HEK293 (cell line): ENCODE measurements around the gene STIP1.

Experiments
- AEBP2 ChIP-seq: fragments of 450-650 bp; formaldehyde crosslinking; IDR thresholded peaks from 2 replicates; pipeline ENCODE4 v1.5.1; 2016; ENCODE audit warnings: missing biosample characterization, missing genetic modification characterization, borderline replicate concordance
- GLI4 ChIP-seq: fragments of 450-650 bp; formaldehyde crosslinking; IDR thresholded peaks from 2 replicates; pipeline ENCODE4 v1.5.1; 2016; ENCODE audit warnings: missing biosample characterization, missing genetic modification characterization
- HIC1 ChIP-seq: fragments of 450-650 bp; formaldehyde crosslinking; IDR thresholded peaks from 2 replicates; pipeline ENCODE4 v1.5.1; 2016; ENCODE audit warnings: missing biosample characterization, missing genetic modification characterization
- KLF17 ChIP-seq: fragments of 450-650 bp; formaldehyde crosslinking; IDR thresholded peaks from 2 replicates; pipeline ENCODE4 v1.5.1; 2016; ENCODE audit warnings: missing biosample characterization, missing genetic modification characterization
- KLF7 ChIP-seq: fragments of 450-650 bp; formaldehyde crosslinking; IDR thresholded peaks from 2 replicates; pipeline ENCODE4 v1.5.1; 2016; ENCODE audit warnings: missing biosample characterization, missing genetic modification characterization, borderline replicate concordance
- KLF8 ChIP-seq: fragments of 450-650 bp; formaldehyde crosslinking; IDR thresholded peaks from 2 replicates; pipeline ENCODE4 v1.5.1; 2016; ENCODE audit warnings: missing biosample characterization, missing genetic modification characterization
- PRDM4 ChIP-seq: fragments of 450-650 bp; formaldehyde crosslinking; IDR thresholded peaks from 2 replicates; pipeline ENCODE4 v1.5.1; 2017; ENCODE audit warnings: missing biosample characterization, missing genetic modification characterization
- SETDB1 ChIP-seq: IDR thresholded peaks from one replicate; pipeline ENCODE4 v1.6.1; 2017; ENCODE audit warnings: mild to moderate bottlenecking, low read length, moderate library complexity, mixed read lengths; ENCODE audit not compliant: insufficient read length
- TRIM28 ChIP-seq: IDR thresholded peaks from 2 replicates; pipeline ENCODE4 v1.6.1; 2011; ENCODE audit warnings: low read length, control low read depth, borderline replicate concordance
- ZBTB1 ChIP-seq: fragments of 450-650 bp; formaldehyde crosslinking; IDR thresholded peaks from 2 replicates; pipeline ENCODE4 v1.5.1; 2016; ENCODE audit warnings: missing biosample characterization, missing genetic modification characterization
- ZNF112 ChIP-seq: fragments of 450-650 bp; formaldehyde crosslinking; IDR thresholded peaks from 2 replicates; pipeline ENCODE4 v1.5.0; 2017; ENCODE audit warnings: missing biosample characterization, missing genetic modification characterization
- ZNF114 ChIP-seq: fragments of 450-650 bp; formaldehyde crosslinking; IDR thresholded peaks from 2 replicates; pipeline ENCODE4 v1.5.0; 2017; ENCODE audit warnings: missing biosample characterization, missing genetic modification characterization
- ZNF148 ChIP-seq: fragments of 450-650 bp; formaldehyde crosslinking; IDR thresholded peaks from 2 replicates; pipeline ENCODE4 v1.5.0; 2017; ENCODE audit warnings: missing biosample characterization, missing genetic modification characterization, borderline replicate concordance
- ZNF202 ChIP-seq: fragments of 450-650 bp; formaldehyde crosslinking; IDR thresholded peaks from 2 replicates; pipeline ENCODE4 v1.5.1; 2016; ENCODE audit warnings: missing biosample characterization, missing genetic modification characterization, borderline replicate concordance
- ZNF335 ChIP-seq: fragments of 450-650 bp; formaldehyde crosslinking; conservative IDR thresholded peaks from 2 replicates; pipeline ENCODE4 v1.5.1; 2016; ENCODE audit warnings: missing biosample characterization, missing genetic modification characterization
- ZNF354C ChIP-seq: fragments of 450-650 bp; formaldehyde crosslinking; IDR thresholded peaks from 2 replicates; pipeline ENCODE4 v1.5.1; 2016; ENCODE audit warnings: missing biosample characterization, missing genetic modification characterization, low read depth, borderline replicate concordance
- ZNF404 ChIP-seq: fragments of 450-650 bp; formaldehyde crosslinking; IDR thresholded peaks from 2 replicates; pipeline ENCODE4 v1.5.1; 2017; ENCODE audit warnings: missing biosample characterization, missing genetic modification characterization
- ZNF501 ChIP-seq: fragments of 450-650 bp; formaldehyde crosslinking; IDR thresholded peaks from 2 replicates; pipeline ENCODE4 v1.5.1; 2016; ENCODE audit warnings: missing biosample characterization, missing genetic modification characterization
- ZNF639 ChIP-seq: fragments of 450-650 bp; formaldehyde crosslinking; IDR thresholded peaks from 2 replicates; pipeline ENCODE4 v1.5.1; 2016; ENCODE audit warnings: missing biosample characterization, missing genetic modification characterization
- ZNF701 ChIP-seq: fragments of 450-650 bp; formaldehyde crosslinking; IDR thresholded peaks from 2 replicates; pipeline ENCODE4 v1.5.1; 2016; ENCODE audit warnings: missing biosample characterization, missing genetic modification characterization
- ZNF768 ChIP-seq: fragments of 450-650 bp; formaldehyde crosslinking; IDR thresholded peaks from 2 replicates; pipeline ENCODE4 v1.5.1; 2018; ENCODE audit warnings: missing biosample characterization, mild to moderate bottlenecking, missing genetic modification characterization
- ZNF785 ChIP-seq: fragments of 450-650 bp; formaldehyde crosslinking; IDR thresholded peaks from 2 replicates; pipeline ENCODE4 v1.5.1; 2016; ENCODE audit warnings: missing biosample characterization, missing genetic modification characterization
- ZXDB ChIP-seq: fragments of 450-650 bp; formaldehyde crosslinking; IDR thresholded peaks from 2 replicates; pipeline ENCODE4 v1.5.1; 2016; ENCODE audit warnings: missing biosample characterization, missing genetic modification characterization
- TF ChIP-seq, protein P1 (sequence below): fragments of 450-650 bp; formaldehyde crosslinking; IDR thresholded peaks from 2 replicates; pipeline ENCODE4 v1.5.1; 2017; ENCODE audit warnings: missing biosample characterization, missing genetic modification characterization
- TF ChIP-seq, protein P2 (sequence below): fragments of 450-650 bp; formaldehyde crosslinking; optimal IDR thresholded peaks from 2 replicates; pipeline ENCODE3; 2016; ENCODE audit warnings: missing biosample characterization, mild to moderate bottlenecking, missing genetic modification characterization

Gene STIP1

DNA sequence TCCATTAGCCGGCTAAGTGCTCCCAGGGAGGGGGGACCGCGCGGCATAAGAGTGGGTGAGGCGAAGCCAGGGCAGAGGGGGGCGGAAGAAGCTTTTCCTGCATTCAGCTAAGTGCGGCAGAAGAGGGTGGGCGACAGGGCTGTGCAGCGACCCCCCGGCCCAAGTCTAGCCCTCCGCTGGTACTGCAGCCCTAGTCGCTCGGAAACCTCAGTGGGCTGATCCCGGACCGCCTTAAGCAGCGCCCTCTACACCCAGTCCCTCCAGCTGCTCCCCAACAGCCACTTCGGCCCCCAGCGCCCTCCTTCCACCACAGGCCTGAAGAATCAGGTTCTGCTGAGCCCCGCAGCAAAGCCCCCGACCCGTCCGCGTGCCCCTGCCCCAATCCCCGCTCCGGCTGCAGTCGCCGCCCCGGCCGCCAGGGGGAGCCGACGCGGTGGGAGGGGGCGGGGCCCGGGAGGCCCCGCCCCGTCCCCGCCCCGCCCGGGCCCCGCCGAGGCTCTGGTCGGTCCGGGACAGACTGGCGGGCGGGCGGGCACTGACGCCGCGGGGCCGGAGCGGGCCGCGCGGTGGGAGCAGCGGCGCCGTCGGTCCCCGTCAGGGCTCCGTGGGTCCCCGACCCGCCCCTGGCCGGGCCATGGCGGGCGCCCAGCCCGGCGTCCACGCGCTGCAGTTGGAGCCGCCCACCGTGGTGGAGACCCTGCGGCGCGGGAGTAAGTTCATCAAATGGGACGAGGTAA lies 65.2 kb downstream of the STIP1 start, which contains the start of gene PLCB3 (continued):
- TF ChIP-seq ZNF354C (no peak), GLI4 (tag by site-specific recombination) (no peak), KLF7 (no peak), ZNF148 (tag by site-specific recombination) (no peak), TRIM28 (no peak), ZNF701 (tag by site-specific recombination) (no peak), PRDM4 (tag by site-specific recombination) (no peak), AEBP2 (tag by site-specific recombination) (no peak), SETDB1 (no peak), ZNF112 (tag by site-specific recombination) (no peak), ZNF404 (tag by site-specific recombination) (no peak), ZNF335 (peak; percentile 88), ZNF639 (tag by site-specific recombination) (no peak), ZBTB1 (tag by site-specific recombination) (no peak), HIC1 (tag by site-specific recombination) (no peak; the same call in 1 of the 2 replicates), ZNF768 (tag by site-specific recombination) (no peak), ZNF785 (no peak), ZXDB (tag by site-specific recombination) (no peak), ZNF114 (tag by site-specific recombination) (no peak), ZNF202 (tag by site-specific recombination) (no peak), KLF17 (peak; percentile 51; the same call in 1 of the 2 replicates), ZNF501 (tag by site-specific recombination) (0 out of 2 replicates have a peak, but pooled peaks have one; percentile 21), KLF8 (tag by site-specific recombination) (peak; percentile 68)
- TF ChIP-seq, protein P1, sequence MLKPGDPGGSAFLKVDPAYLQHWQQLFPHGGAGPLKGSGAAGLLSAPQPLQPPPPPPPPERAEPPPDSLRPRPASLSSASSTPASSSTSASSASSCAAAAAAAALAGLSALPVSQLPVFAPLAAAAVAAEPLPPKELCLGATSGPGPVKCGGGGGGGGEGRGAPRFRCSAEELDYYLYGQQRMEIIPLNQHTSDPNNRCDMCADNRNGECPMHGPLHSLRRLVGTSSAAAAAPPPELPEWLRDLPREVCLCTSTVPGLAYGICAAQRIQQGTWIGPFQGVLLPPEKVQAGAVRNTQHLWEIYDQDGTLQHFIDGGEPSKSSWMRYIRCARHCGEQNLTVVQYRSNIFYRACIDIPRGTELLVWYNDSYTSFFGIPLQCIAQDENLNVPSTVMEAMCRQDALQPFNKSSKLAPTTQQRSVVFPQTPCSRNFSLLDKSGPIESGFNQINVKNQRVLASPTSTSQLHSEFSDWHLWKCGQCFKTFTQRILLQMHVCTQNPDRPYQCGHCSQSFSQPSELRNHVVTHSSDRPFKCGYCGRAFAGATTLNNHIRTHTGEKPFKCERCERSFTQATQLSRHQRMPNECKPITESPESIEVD (tag by site-specific recombination) = no peak
- TF ChIP-seq, protein P2, sequence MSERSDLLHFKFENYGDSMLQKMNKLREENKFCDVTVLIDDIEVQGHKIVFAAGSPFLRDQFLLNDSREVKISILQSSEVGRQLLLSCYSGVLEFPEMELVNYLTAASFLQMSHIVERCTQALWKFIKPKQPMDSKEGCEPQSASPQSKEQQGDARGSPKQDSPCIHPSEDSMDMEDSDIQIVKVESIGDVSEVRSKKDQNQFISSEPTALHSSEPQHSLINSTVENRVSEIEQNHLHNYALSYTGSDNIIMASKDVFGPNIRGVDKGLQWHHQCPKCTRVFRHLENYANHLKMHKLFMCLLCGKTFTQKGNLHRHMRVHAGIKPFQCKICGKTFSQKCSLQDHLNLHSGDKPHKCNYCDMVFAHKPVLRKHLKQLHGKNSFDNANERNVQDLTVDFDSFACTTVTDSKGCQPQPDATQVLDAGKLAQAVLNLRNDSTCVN (tag by site-specific recombination) = peak; percentile 39
